Inflammatory macrophage (primary cell): ENCODE data around the gene ARL17A.
"Not testable (repeated sequence)": the region's sequence is repeated elsewhere in the genome, so short reads cannot be mapped to it uniquely, and the experiment has no call there.

ENCODE experiments used
- DNase-seq, 2 donors: peaks; one replicate each; pipeline ENCODE4 v3.0.0-alpha.2; 2020 to 2022

Gene ARL17A

GRCh38 chr17:46548607-46549006 lies 30.9 kb downstream of the ARL17A start:
- DNase-seq = not testable (repeated sequence)

GRCh38 chr17:46534716-46535115 lies 44.8 kb downstream of the ARL17A start:
- DNase-seq = not testable (repeated sequence)

- not testable (repeated sequence) for DNase-seq
Measured at GRCh38 chr17:46512168-46512567, 67.3 kb downstream of the ARL17A start, which contains the start of gene LRRC37A2. Gene LRRC37A2 (plus strand): TSS chr17:46512468. CDS start chr17:46512713, 245 bp downstream.

- DNase-seq = not testable (repeated sequence)
Measured at GRCh38 chr17:46505896-46506295, 73.6 kb downstream of the ARL17A start.

GRCh38 chr17:46499437-46500139 lies 79.9 kb downstream of the ARL17A start:
- DNase-seq = not testable (repeated sequence)

GRCh38 chr17:46492021-46492420 lies 87.5 kb downstream of the ARL17A start:
- not testable (repeated sequence) for DNase-seq

GRCh38 chr17:46481310-46481709 lies 98.2 kb downstream of the ARL17A start:
- not testable (repeated sequence) for DNase-seq

- not testable (repeated sequence) for DNase-seq
Measured at GRCh38 chr17:46478823-46479222, 100.7 kb downstream of the ARL17A start.

- not testable (repeated sequence) for DNase-seq
Measured at GRCh38 chr17:46475583-46475982, 103.9 kb downstream of the ARL17A start.

- not testable (repeated sequence) for DNase-seq
Measured at GRCh38 chr17:46474489-46474888, 105.0 kb downstream of the ARL17A start.

GRCh38 chr17:46467618-46468017 lies 111.9 kb downstream of the ARL17A start:
- not testable (repeated sequence) for DNase-seq
